Vagina (tissue), 2 donors: ENCODE results near the gene CDKN1A. TPM values are rescaled to one million over a fixed set of nuclear protein-coding genes. Genes with fewer than 3 reads are reported as not detected.
"Not testable (repeated sequence)": the region's sequence is repeated elsewhere in the genome, so short reads cannot be mapped to it uniquely, and the experiment has no call there.

ENCODE experiments used
- DNase-seq, 2 donors: peaks; one replicate each; pipeline ENCODE4 v3.0.0-alpha.2; 2017; ENCODE audit errors: extremely low spot score in 2 of 2
- H3K27ac ChIP-seq: fragments of 200-600 bp; sonication (generic); one replicate; pipeline ENCODE4 v1.5.1; 2019
- H3K27me3 ChIP-seq: fragments of 200-600 bp; sonication (generic); one replicate; pipeline ENCODE4 v1.5.1; 2019
- H3K36me3 ChIP-seq, 2 donors: fragments of 200-600 bp; sonication (generic); one replicate each; pipeline ENCODE4 v1.5.1; 2017 to 2019
- H3K4me1 ChIP-seq: fragments of 200-600 bp; sonication (generic); one replicate; pipeline ENCODE4 v1.5.1; 2019
- H3K4me3 ChIP-seq, 2 donors: fragments of 200-600 bp; sonication (generic); 1 replicate in 1 of 2; 2 replicates in 1 of 2; pipeline ENCODE4 v1.5.1; 2016 to 2019
- H3K9me3 ChIP-seq: fragments of 200-600 bp; sonication (generic); one replicate; pipeline ENCODE4 v1.5.1; 2019
- POLR2A ChIP-seq, 2 donors: fragments of 450-650 bp; IDR thresholded peaks; one replicate each; pipeline ENCODE4 v1.6.1; 2017; ENCODE audit warnings: antibody characterized with exemption in 2 of 2, mild to moderate bottlenecking in 2 of 2, moderate library complexity in 2 of 2
- POLR2AphosphoS5 ChIP-seq, 2 donors: sonication (generic); formaldehyde crosslinking; IDR thresholded peaks; one replicate each; pipeline ENCODE4 v1.9.0; 2017; ENCODE audit warnings: antibody characterized with exemption in 2 of 2, mild to moderate bottlenecking in 2 of 2, low read depth in 1 of 2; ENCODE audit not compliant: insufficient read depth in 1 of 2
- intact Hi-C: fragments of 100-400 bp; cut with DNase I; formaldehyde crosslinking; loops from one replicate; pipeline ENCODE4 v1.15.1; 2023
- total RNA-seq: library from RNA; depleted of rRNA; stranded (reverse); fragments of >200 nt; gene quantifications from one replicate; pipeline ENCODE4 v1.2.3, GENCODE V29; 2016
- TF ChIP-seq, protein P1 (sequence below), 3 experiments: fragments of 450-650 bp in 2 of 3; fragments of 200-600 bp in 1 of 3; sonication (generic) in 1 of 3; IDR thresholded peaks; one replicate each; pipeline ENCODE4 v1.5.1; 2017 to 2019; ENCODE audit warnings: antibody characterized with exemption in 3 of 3, mild to moderate bottlenecking in 2 of 3, moderate library complexity in 2 of 3

Gene CDKN1A
- total RNA-seq, 1 donor from 2014 or later: 169 TPM

DNA sequence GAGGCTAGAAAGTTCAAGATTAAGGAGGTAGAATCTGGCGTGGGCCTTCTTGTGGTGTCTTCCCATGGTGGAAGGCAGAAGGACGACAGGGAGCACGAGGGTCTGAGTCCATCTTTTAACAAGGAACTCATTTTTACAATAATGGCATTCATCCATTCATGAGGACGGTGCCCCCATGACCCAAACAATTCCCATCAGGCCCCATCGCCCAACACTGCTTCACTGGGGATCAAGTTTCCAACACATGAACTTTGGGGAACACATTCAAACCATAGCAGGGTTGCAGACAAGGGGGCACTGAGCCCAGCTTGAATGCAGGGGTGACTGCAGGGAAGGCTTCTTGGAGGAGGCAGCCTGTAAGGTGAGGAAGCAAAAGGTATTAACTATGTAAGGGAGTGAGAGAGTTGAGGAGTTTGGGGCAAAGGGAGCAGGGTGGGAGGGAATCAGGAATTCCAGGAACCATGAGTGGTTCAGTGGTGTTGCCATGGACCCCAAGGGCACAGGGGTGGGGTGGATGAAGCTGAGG, 24.6 kb downstream of the CDKN1A start:
- Histone ChIP-seq H3K4me1 (no peaks in the 10 kb centered on the region), H3K27ac (no peak overlapping the region), H3K4me3 (no peak overlapping the region), H3K27me3 (no peaks in the 10 kb centered on the region), H3K36me3 (no peaks in the 10 kb centered on the region), H3K9me3 (no peaks in the 10 kb centered on the region)
- intact Hi-C loops: no loop called here
- TF ChIP-seq POLR2AphosphoS5 (IDR thresholded peaks at IDR 0.05; ENCODE audit: insufficient read depth in 1 of 2, low read depth in 1 of 2) (no peak), POLR2A (IDR thresholded peaks at IDR 0.05) (no peak)
- TF ChIP-seq, protein P1, sequence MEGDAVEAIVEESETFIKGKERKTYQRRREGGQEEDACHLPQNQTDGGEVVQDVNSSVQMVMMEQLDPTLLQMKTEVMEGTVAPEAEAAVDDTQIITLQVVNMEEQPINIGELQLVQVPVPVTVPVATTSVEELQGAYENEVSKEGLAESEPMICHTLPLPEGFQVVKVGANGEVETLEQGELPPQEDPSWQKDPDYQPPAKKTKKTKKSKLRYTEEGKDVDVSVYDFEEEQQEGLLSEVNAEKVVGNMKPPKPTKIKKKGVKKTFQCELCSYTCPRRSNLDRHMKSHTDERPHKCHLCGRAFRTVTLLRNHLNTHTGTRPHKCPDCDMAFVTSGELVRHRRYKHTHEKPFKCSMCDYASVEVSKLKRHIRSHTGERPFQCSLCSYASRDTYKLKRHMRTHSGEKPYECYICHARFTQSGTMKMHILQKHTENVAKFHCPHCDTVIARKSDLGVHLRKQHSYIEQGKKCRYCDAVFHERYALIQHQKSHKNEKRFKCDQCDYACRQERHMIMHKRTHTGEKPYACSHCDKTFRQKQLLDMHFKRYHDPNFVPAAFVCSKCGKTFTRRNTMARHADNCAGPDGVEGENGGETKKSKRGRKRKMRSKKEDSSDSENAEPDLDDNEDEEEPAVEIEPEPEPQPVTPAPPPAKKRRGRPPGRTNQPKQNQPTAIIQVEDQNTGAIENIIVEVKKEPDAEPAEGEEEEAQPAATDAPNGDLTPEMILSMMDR (IDR thresholded peaks at IDR 0.05): no peak
- DNase-seq: no peak

DNA sequence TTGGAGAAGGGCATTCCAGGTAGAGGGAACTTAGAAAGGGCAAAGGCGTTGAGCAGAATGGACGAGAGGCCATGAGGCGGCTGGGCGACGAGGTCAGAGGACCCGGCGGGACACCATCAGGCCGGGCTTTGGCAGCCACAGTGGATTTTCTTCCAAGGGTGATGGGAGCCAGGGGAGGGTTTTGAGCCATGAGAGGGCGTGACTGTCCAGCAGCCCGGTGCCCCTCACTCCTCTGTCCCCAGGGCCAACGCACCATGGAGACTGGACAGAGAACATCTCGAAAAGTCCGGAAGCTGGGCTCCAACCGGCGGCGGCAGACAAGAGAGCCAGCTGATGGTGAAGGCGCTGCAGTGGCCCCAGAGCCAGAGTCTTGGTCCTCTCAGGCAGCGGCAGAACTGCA, 25.5 kb downstream of the CDKN1A start:
- no peak for TF ChIP-seq POLR2A (IDR thresholded peaks at IDR 0.05)
- H3K36me3 ChIP-seq: no peaks in the 10 kb centered on the region
- intact Hi-C loops: no loop called here
- no peak overlapping the region for H3K4me3 ChIP-seq
- H3K4me1 ChIP-seq: no peaks in the 10 kb centered on the region
- H3K27me3 ChIP-seq: no peaks in the 10 kb centered on the region
- H3K27ac ChIP-seq: no peak overlapping the region
- no peaks in the 10 kb centered on the region for H3K9me3 ChIP-seq
- no peak for DNase-seq

DNA sequence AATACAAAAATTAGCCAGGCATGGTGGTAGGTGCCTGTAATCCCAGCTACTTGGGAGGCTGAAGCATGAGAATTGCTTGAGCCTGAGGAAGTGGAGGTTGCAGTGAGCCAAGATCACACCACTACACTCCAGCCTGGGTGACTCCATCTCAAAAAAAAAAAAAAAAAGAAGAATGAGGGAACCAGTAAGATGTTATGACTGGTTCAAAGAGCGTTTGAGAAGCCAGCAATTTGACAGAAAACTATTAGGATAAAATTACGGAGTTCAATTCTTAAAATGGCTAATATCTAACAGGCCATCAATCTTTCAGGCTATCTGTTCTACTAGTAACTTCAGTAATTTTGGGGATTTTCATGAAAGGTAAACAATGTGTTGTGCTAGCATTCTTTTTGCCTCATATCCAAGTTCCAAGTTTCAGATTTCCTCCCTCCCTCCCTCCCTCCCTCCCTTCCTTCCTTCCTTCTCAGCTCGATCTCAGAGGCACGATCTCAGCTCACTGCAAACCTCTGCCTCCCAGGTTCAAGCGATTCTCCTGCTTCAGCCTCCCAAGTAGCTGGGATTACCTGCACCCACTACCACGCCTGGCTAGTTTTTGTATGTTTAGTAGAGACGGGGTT, 26.6 kb downstream of the CDKN1A start:
- H3K4me1 ChIP-seq, H3K27me3 ChIP-seq, DNase-seq, H3K36me3 ChIP-seq, intact Hi-C loops, H3K4me3 ChIP-seq, H3K9me3 ChIP-seq, H3K27ac ChIP-seq: not testable (repeated sequence)

GRCh38 chr6:36706339-36706738, 27.8 kb downstream of the CDKN1A start:
- no peak for TF ChIP-seq POLR2AphosphoS5 (IDR thresholded peaks at IDR 0.05; ENCODE audit: insufficient read depth in 1 of 2, low read depth in 1 of 2)
- TF ChIP-seq POLR2A (IDR thresholded peaks at IDR 0.05): no peak
- TF ChIP-seq, protein P1 (IDR thresholded peaks at IDR 0.05): no peak
- Histone ChIP-seq H3K4me3 (no peak overlapping the region), H3K27ac (no peak overlapping the region), H3K4me1 (no peaks in the 10 kb centered on the region), H3K36me3 (no peaks in the 10 kb centered on the region), H3K27me3 (no peaks in the 10 kb centered on the region), H3K9me3 (no peaks in the 10 kb centered on the region)
- no peak for DNase-seq
- intact Hi-C loops: no loop called here

GRCh38 chr6:36712816-36713215, 34.3 kb downstream of the CDKN1A start:
- Histone ChIP-seq H3K27ac (no peak overlapping the region), H3K27me3 (no peaks in the 10 kb centered on the region), H3K9me3 (no peaks in the 10 kb centered on the region), H3K4me1 (peaks cover 5% of the 10 kb centered on the region), H3K36me3 (no peaks in the 10 kb centered on the region), H3K4me3 (no peak overlapping the region)
- TF ChIP-seq POLR2A (IDR thresholded peaks at IDR 0.05): no peak
- TF ChIP-seq, protein P1 (IDR thresholded peaks at IDR 0.05): no peak
- no peak for DNase-seq
- intact Hi-C loops: no loop called here

GRCh38 chr6:36713846-36714245, 35.3 kb downstream of the CDKN1A start:
- Histone ChIP-seq H3K4me3 (no peak overlapping the region), H3K27ac (no peak overlapping the region), H3K9me3 (no peaks in the 10 kb centered on the region), H3K4me1 (peaks cover 5% of the 10 kb centered on the region), H3K27me3 (no peaks in the 10 kb centered on the region), H3K36me3 (no peaks in the 10 kb centered on the region)
- intact Hi-C loops: no loop called here
- no peak for DNase-seq
- TF ChIP-seq POLR2AphosphoS5 (IDR thresholded peaks at IDR 0.05; ENCODE audit: insufficient read depth in 1 of 2, low read depth in 1 of 2): no peak
- TF ChIP-seq, protein P1 (IDR thresholded peaks at IDR 0.05): no peak
- no peak for TF ChIP-seq POLR2A (IDR thresholded peaks at IDR 0.05)
